GM21381 (cell line): ENCODE data around the gene MYOF.

Source experiments
- ATAC-seq: cut with Tn5 transposase; IDR thresholded peaks from one replicate; pipeline ENCODE4 v1.9.1; 2021; ENCODE audit warnings: mild to moderate bottlenecking, moderate library complexity; ENCODE audit not compliant: unreplicated experiment

The MYOF gene, protein sequence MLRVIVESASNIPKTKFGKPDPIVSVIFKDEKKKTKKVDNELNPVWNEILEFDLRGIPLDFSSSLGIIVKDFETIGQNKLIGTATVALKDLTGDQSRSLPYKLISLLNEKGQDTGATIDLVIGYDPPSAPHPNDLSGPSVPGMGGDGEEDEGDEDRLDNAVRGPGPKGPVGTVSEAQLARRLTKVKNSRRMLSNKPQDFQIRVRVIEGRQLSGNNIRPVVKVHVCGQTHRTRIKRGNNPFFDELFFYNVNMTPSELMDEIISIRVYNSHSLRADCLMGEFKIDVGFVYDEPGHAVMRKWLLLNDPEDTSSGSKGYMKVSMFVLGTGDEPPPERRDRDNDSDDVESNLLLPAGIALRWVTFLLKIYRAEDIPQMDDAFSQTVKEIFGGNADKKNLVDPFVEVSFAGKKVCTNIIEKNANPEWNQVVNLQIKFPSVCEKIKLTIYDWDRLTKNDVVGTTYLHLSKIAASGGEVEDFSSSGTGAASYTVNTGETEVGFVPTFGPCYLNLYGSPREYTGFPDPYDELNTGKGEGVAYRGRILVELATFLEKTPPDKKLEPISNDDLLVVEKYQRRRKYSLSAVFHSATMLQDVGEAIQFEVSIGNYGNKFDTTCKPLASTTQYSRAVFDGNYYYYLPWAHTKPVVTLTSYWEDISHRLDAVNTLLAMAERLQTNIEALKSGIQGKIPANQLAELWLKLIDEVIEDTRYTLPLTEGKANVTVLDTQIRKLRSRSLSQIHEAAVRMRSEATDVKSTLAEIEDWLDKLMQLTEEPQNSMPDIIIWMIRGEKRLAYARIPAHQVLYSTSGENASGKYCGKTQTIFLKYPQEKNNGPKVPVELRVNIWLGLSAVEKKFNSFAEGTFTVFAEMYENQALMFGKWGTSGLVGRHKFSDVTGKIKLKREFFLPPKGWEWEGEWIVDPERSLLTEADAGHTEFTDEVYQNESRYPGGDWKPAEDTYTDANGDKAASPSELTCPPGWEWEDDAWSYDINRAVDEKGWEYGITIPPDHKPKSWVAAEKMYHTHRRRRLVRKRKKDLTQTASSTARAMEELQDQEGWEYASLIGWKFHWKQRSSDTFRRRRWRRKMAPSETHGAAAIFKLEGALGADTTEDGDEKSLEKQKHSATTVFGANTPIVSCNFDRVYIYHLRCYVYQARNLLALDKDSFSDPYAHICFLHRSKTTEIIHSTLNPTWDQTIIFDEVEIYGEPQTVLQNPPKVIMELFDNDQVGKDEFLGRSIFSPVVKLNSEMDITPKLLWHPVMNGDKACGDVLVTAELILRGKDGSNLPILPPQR (N-terminal part only)

DNA sequence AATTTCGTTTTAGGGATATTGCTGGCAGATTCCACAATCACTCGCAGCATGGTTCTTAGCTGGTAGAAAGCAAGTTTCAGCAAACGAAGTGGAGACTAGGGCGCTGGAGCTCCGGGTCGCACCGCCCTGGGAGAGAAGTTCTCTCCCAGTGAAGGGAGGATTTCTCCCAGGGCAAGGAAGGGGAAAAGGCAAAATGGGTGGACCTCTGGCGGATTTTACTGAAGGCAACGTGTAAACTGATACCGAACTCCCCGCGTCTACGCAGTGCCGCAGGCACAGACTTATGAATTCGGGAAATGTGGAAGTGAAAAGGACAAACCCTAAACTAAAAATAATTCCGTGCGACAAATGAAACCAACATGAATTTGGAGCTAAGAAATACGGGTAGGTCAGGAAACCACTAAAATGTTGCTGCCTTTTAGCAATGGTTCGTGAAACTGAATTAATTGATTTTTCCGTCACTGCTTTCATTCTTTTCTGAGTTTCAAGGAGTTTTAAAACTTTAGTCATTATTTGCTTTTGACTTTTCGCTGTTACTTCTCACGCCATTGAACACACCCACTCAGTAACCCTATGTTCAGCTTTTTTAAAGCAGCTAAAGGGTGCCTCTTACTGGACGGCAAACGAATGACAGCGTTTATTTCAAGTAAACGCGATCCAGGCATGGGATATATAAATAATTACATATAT is at the start of gene MYOF:
Gene MYOF (minus strand): TSS at position 190 of the 690 bp plus-strand sequence. CDS start 140 bp downstream, at position 50.
- peak; percentile 78 for ATAC-seq

- no peak for ATAC-seq
Measured at GRCh38 chr10:93518531-93518930, 36.4 kb upstream of the MYOF start.

- ATAC-seq = no peak
Measured at GRCh38 chr10:93516006-93516380, 33.9 kb upstream of the MYOF start.

DNA sequence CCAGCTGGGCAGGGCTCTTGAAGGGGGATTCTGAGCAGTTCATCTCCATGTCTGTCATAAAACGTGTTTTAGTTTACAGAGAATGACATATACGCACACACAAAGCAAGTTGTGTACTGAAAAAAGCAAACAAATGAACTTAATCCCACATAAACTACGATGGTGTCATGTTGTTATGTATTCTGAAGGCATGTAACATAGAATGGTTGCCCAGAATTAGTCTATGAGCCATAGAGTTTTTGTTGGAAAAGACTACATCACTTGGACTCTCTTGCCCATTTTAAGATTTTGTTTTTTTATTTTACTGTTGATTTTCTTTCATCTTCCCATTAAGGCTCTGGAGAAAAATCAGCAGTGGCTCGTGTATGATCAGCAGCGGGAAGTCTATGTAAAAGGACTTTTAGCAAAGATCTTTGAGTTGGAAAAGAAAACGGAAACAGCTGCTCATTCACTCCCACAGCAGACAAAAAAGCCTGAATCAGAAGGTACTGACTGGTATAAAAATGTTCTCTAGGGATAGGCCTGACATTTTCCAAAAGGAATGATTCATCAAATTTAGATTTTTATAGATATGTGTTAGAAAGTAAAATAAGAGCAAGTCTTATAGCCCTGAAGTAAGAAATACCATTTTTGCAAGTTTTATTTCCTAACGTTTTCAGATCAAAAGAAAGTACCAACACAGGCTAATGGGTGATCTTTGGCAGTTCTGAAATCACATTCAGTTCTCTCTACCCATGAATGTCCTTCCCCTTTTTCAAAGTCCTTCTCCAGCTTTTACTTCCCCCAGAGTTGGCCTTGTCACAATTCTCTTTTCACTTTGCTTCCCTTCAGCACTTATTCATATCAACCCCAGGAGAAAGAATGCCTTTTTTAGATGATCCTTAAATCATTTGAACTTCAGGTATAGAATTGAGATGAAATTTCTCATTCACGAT is 33.2 kb upstream of the MYOF start:
- ATAC-seq = no peak

DNA sequence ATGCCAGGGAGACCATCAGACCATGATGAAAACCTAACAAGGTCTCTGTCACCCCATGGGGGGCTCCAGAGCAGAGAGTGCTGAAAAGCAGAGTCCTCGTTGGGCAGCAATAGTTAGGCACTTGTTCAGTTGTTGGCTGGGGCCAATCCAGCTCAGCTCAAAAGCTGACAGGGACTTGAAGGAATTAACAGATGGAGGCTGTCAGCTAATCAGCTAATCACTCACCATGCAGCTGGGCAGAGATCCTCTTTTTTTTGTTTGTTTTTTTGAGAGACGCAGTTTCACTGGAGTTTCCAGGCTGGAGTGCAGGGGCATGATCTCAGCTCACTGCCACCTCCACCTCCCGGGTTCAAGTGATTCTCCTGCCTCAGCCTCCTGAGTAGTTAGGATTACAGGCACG is 32.4 kb upstream of the MYOF start:
- no peak for ATAC-seq

- ATAC-seq = no peak
Measured at GRCh38 chr10:93513091-93513490, 31.0 kb upstream of the MYOF start.

DNA sequence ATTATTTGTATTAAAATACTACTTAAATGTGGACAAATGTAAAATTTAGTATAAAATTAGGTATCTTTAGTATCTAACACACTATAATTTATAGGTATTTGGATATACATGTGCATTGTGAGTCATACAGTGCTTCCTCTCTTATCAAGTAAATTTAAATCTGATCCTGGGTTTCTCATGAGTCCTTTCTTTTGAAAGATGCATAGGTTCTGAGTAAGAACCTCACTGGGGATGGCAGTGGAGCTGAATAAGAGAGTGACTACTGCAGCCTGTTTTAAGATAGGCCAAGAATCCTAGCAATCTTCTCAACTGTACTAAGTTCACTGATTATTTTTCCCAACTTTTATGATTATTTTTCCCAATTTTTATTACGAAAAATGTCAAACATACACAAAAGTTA is 30.4 kb upstream of the MYOF start:
- no peak for ATAC-seq

DNA sequence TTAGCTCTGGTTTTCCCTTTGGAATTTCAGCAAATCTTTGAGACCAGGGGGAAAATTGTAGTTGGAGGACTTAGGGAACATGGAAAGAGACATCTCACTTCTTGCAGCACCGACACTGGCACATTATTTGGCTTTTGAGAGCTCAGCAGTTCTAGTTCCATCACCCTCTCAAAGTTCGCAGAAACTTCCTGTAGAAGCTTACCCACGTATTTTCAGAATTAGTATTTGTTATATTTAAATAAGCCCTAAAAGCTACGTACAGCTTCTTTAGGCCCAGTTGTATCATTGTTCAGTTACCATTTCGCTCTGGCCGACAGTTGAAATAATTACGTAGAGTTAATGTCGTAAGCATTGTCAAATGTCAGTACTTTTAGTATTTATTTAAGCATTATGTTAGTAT is 27.7 kb upstream of the MYOF start:
- no peak for ATAC-seq

DNA sequence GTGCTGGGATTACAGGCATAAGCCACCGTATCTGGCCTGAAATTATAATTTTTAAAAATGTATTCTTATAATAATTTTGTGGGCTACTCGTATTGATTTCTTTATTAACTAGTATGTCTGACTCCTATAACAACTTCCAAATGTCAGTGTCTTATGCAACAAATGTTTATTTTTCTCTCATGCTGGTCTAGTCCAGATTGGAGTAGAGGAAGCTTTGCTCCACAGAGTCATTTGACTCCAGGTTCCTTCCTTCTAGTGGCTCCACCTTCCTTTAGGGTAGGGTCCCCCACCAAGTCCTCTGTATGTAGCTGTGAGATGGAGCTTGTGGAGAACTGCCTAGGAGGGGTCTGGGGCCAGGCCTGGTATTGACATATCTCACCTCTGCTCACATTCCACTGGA is 22.9 kb upstream of the MYOF start:
- no peak for ATAC-seq

- peak; percentile 54 for ATAC-seq
Measured at GRCh38 chr10:93503075-93503474, 20.9 kb upstream of the MYOF start.

DNA sequence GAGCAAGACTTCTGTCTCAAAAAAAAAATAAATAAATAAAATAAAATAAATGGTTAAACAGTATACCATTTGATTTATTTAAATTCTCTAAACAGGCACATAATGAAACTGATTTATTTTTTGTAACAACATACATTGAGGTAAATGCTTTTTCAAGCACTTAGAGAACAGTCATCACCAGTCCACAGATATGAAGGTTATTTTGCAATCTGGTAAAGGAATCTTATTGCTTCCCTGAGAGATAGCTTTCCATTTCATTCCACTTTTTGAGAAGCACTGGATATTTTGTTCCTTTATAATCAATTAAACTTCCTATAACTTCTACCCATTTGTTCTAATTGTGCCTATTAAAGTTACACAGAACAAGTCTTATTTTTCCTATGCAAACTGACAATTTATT is 19.5 kb upstream of the MYOF start:
- ATAC-seq = no peak

- ATAC-seq = no peak
Measured at GRCh38 chr10:93498166-93498565, 16.0 kb upstream of the MYOF start.

DNA sequence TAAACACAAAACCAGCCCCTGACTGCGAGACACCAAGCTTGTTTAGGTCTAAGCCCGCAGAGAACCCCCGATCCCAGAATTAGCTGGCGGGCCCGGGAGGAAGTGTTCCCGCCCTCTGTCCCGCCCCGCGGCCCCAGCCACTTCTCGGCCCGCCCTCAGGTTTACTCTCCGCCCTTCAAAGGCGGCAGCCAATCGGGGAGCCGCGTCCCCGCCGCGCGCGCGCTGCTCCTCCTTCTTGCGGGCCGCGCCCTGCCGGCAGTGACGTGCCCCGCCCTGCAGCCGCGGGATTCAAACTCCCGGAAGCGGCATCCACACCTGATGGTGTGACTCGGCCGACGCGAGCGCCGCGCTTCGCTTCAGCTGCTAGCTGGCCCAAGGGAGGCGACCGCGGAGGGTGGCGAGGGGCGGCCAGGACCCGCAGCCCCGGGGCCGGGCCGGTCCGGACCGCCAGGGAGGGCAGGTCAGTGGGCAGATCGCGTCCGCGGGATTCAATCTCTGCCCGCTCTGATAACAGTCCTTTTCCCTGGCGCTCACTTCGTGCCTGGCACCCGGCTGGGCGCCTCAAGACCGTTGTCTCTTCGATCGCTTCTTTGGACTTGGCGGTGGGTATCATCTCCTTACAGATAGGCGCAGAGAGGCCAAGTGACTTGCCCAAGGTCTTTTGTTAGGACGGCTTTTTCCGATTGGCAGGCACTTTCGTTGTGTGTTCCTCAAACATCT is 14.3 kb upstream of the MYOF start, which contains the start of gene CEP55:
Gene CEP55 (plus strand): TSS at position 291 of the 720 bp plus-strand sequence. CDS start 3,440 bp downstream, outside the sequence.
- ATAC-seq = peak; percentile 99

DNA sequence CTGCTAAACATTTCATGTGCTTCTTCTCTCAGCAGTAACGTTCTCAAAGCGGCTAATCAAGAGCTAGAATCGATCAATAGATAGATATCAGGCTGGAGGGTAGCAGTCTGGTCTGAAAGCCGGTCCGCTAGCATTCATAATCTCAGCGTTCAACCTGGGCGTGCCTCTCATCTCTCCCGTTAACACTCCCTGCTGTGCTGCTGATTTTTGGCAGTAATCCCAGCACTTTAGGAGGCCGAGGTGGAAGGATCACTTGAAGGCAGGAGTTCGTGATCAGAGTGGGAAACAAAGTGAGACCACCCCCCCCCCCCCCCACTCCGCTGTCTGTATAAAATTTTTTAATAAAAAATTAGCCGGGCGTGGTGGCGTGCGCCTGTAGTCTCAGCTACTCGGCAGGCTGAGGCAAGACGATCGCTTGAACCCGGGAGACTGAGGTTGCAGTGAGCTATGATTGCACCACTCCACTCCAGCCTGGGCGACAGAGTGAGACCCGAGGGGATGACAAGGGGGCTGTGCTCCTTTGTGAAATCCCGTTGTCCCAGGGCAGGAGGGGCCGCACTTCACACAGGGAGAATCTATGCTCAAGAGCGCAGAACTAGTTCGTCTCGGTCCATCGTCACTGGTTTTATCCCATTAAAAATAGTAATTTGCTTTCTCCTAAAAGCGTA is 13.7 kb upstream of the MYOF start:
- peak; percentile 17 for ATAC-seq

- no peak for ATAC-seq
Measured at GRCh38 chr10:93494494-93494893, 12.4 kb upstream of the MYOF start.

DNA sequence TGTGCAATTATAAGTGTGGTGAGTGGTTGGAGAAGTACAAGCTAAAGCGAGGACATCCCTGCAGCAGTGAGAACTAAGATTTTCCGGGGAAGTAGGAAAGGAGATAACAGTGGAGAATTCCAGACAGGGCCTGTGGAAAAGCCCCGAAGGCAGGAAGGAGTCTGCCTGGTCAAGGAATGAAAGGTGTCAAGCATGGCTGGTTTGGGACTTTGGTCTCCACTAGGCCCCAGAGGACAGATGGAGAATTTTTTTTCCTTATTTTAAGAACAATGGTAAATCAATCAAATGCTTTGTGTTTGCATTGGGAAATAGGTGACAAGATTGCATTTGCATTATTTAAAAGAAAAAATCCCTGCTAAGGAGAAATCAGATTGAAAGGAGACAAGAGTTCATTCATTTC is 11.0 kb upstream of the MYOF start:
- no peak for ATAC-seq

- no peak for ATAC-seq
Measured at GRCh38 chr10:93491602-93492121, 9.5 kb upstream of the MYOF start.

- ATAC-seq = no peak
Measured at GRCh38 chr10:93488956-93489528, 6.9 kb upstream of the MYOF start.
